Measurements from ENCODE around the gene SPSB1. TPM values are rescaled to one million over a fixed set of nuclear protein-coding genes. Genes with fewer than 3 reads are reported as not detected.

Gene SPSB1
- total RNA-seq, 4 donors from 2014 or later, result 69.3 to 168 (median 94.1) TPM

DNA sequence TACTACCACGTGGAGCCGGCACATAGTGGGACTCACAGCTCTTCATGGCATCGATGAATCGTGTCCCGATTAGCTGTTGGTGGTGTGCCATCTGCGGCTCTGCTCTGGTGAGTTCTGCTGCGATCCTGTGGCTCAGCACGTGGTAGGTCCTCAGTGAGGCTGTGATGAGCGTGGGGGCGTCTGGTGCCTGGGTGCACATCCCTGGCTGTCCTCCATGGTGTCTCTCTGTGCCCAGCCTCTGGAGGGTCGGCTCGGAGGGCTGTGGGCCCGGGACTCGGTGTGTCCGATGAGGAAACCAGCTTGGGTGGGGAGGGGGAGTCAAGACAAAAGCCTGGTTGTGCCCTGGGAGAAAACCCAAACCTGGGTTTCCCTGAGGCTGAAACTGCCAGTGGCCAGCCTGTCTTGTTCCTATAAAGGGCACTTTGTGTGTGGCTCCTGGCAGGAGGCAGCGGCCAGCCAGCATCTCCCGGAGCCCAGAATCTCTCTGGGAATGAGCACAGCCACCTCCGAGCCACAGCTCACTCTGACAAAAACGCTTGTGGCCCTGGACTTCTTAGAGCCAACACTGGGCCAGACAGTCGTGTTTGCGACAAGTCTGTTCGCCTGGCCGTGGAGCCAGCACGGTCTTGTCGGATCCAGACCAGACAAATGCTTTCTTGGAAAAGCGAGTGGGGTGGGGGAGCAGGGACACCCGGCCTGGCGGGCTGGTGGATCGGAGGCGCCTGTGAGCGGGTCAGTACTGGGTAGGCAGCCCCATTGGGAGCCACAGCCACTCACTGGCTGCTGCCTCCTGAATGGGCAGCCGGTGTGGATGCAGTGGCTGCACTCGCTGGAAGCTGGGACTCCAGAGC, 31.8 kb downstream of the SPSB1 start:
- no peak for DNase-seq
- no peaks in the 10 kb centered on the region for H3K27me3 ChIP-seq
- TF ChIP-seq, protein P1, sequence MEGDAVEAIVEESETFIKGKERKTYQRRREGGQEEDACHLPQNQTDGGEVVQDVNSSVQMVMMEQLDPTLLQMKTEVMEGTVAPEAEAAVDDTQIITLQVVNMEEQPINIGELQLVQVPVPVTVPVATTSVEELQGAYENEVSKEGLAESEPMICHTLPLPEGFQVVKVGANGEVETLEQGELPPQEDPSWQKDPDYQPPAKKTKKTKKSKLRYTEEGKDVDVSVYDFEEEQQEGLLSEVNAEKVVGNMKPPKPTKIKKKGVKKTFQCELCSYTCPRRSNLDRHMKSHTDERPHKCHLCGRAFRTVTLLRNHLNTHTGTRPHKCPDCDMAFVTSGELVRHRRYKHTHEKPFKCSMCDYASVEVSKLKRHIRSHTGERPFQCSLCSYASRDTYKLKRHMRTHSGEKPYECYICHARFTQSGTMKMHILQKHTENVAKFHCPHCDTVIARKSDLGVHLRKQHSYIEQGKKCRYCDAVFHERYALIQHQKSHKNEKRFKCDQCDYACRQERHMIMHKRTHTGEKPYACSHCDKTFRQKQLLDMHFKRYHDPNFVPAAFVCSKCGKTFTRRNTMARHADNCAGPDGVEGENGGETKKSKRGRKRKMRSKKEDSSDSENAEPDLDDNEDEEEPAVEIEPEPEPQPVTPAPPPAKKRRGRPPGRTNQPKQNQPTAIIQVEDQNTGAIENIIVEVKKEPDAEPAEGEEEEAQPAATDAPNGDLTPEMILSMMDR (IDR thresholded peaks at IDR 0.05), result no peak
- TF ChIP-seq POLR2A (IDR thresholded peaks at IDR 0.05), result no peak
- peaks cover 4 to 87% (median 5%) of the 10 kb centered on the region in 4 donors for H3K4me1 ChIP-seq
- H3K36me3 ChIP-seq, result peaks cover 0 to 4% (median 0%) of the 10 kb centered on the region in 3 donors
- H3K9me3 ChIP-seq, result no peaks in the 10 kb centered on the region
- peak overlapping the region in 3 of 4 donors; percentile 38 to 78 (median 52) for H3K27ac ChIP-seq
- no peak overlapping the region for H3K4me3 ChIP-seq

DNA sequence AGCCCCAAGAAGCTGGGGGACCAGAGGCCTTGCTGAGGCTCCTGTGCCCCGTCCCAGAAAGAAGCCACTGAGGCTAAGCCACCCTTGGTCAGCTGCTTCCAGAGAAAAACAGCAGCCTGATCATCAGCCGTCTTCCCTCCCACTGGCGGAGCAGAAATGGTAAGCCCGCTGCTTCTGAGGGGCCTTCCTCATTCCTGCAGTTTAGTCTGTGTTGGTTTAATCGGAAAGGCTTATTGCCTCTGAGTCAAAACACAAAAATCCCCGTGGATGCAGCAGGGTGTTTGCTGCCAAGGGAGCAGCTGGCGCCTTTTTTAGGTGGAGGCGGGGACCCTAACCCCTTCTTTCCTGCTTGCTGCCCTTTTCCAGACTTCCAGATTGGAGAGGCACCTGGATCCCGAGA, 33.9 kb downstream of the SPSB1 start:
- Histone ChIP-seq H3K36me3 (peaks cover 0 to 4% (median 0%) of the 10 kb centered on the region in 3 donors), H3K27me3 (no peaks in the 10 kb centered on the region), H3K9me3 (no peaks in the 10 kb centered on the region), H3K27ac (peak overlapping the region in 3 of 4 donors; percentile 52 to 78 (median 65)), H3K4me1 (peaks cover 0 to 81% (median 2%) of the 10 kb centered on the region in 4 donors), H3K4me3 (no peak overlapping the region)
- DNase-seq, result no peak
- TF ChIP-seq POLR2A (IDR thresholded peaks at IDR 0.05), result no peak
- TF ChIP-seq, protein P1 (IDR thresholded peaks at IDR 0.05), result no peak

DNA sequence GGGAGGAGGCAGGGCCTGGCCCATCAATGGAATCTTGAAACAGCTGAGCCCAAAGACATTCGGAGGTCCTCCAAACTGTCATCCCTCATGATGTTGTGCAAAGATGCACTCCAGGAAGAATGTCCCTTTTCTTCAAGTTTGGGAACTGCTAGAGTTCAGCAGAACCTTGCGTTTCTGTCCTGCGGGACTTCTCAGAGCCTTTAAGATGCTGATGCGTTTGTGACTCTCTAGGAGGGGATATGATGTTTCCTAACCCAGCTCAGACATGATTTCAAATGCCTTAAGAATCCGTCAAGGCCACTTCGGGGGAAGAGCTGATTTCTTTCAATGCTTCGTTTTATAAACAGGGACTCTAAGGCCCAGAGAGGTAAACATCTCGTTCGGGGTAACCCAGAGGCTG, 35.5 kb downstream of the SPSB1 start:
- peaks cover 0 to 67% (median 0%) of the 10 kb centered on the region in 4 donors for H3K4me1 ChIP-seq
- H3K27me3 ChIP-seq, result no peaks in the 10 kb centered on the region
- peak overlapping the region in 1 of 4 donors; percentile 3 for H3K27ac ChIP-seq
- H3K36me3 ChIP-seq, result peaks cover 0 to 4% (median 0%) of the 10 kb centered on the region in 3 donors
- no peak overlapping the region for H3K4me3 ChIP-seq
- DNase-seq, result no peak
- TF ChIP-seq, protein P1 (IDR thresholded peaks at IDR 0.05), result no peak
- TF ChIP-seq POLR2A (IDR thresholded peaks at IDR 0.05), result no peak
- H3K9me3 ChIP-seq, result no peaks in the 10 kb centered on the region

DNA sequence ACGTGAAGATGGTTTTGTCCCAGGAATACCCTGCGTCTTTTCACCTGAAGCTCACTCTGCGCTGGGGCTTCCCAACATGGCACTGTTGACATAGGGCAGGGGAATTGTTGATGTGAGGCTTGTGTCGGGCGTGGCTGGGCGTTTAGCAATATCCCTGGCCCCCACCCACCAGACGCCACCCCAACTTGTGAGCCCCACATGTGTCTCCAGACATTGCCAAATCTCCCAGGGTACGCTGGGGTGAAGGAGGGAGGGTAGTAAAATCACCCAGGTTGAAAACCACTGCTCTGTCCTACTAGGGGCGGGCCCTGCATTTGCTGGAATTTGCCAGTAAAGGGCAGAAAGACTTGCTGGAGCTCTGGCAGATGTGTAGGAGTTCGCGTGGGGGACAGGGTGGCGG, 36.0 kb downstream of the SPSB1 start:
- H3K27ac ChIP-seq, result peak overlapping the region in 1 of 4 donors; percentile 3
- TF ChIP-seq, protein P1 (IDR thresholded peaks at IDR 0.05), result no peak
- no peak for TF ChIP-seq POLR2A (IDR thresholded peaks at IDR 0.05)
- H3K9me3 ChIP-seq, result no peaks in the 10 kb centered on the region
- no peak for DNase-seq
- no peaks in the 10 kb centered on the region for H3K27me3 ChIP-seq
- H3K4me3 ChIP-seq, result no peak overlapping the region
- H3K36me3 ChIP-seq, result peaks cover 0 to 4% (median 0%) of the 10 kb centered on the region in 3 donors
- peaks cover 0 to 62% (median 0%) of the 10 kb centered on the region in 4 donors for H3K4me1 ChIP-seq

DNA sequence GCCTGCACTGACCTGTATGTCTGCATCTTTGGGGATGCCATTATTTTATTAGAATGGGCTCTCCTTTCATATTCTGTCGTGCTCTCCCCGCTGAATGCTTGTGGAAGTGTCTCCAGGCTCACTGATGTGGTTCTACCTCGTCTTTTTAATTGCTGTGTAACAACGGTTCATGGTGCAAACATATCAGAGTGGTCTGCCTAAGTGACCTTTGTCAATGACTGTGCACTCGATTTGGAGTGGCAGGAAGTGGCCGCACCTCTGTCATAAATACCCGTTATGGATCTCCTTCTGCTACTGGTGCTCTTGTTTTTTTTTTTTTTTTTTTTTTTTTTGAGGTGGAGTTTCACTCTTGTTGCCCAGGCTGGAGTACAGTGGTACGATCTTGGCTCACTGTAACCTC, 38.3 kb downstream of the SPSB1 start:
- peak in 1 of 3 donors; percentile 82 for DNase-seq
- Histone ChIP-seq H3K27me3 (no peaks in the 10 kb centered on the region), H3K27ac (peak overlapping the region in 3 of 4 donors; percentile 51 to 86 (median 56)), H3K9me3 (no peaks in the 10 kb centered on the region), H3K36me3 (no peaks in the 10 kb centered on the region), H3K4me1 (peaks cover 0 to 39% (median 0%) of the 10 kb centered on the region in 4 donors), H3K4me3 (no peak overlapping the region)
- TF ChIP-seq, protein P1 (IDR thresholded peaks at IDR 0.05), result no peak
- peak in 1 of 2 donors; percentile 39 for TF ChIP-seq POLR2A (IDR thresholded peaks at IDR 0.05)

All from Peyer's patch (tissue), 4 donors.